ENCODE measurements around the gene CAPN14.

GRCh38 chr2:31148514-31148913, 68.8 kb downstream of the CAPN14 start:
- TF ChIP-seq POLR2A (IDR thresholded peaks at IDR 0.05; ENCODE audit: low read depth, low read length) (no peak), POLR2AphosphoS5 (IDR thresholded peaks at IDR 0.05; ENCODE audit: low read depth, low read length) (no peak), TAF1 (IDR thresholded peaks at IDR 0.05; ENCODE audit: low read depth, low read length) (no peak), POU2F2 (IDR thresholded peaks at IDR 0.05; ENCODE audit: low read depth, low read length) (no peak)

Measured in GM12891 (cell line).